Neutrophil (primary cell): Measurements from ENCODE around the gene KCNJ15.
"Not testable (repeated sequence)": the region's sequence is repeated elsewhere in the genome, so short reads cannot be mapped to it uniquely, and the experiment has no call there.

Experiments
- H3K27ac ChIP-seq: fragments of 200-600 bp; sonication (generic); 2 replicates; pipeline ENCODE4 v1.5.1; 2016; ENCODE audit warnings: mild to moderate bottlenecking, moderate library complexity
- H3K27me3 ChIP-seq: fragments of 200-600 bp; sonication (generic); 2 replicates; pipeline ENCODE4 v1.6.0; 2016; ENCODE audit warnings: mild to moderate bottlenecking
- H3K36me3 ChIP-seq: fragments of 200-600 bp; sonication (generic); 2 replicates; pipeline ENCODE4 v1.5.1; 2017
- H3K4me1 ChIP-seq, 2 experiments: fragments of 200-600 bp in 1 of 2; sonication (generic) in 1 of 2; 1 replicate in 1 of 2; 2 replicates in 1 of 2; pipeline versions ENCODE4 v1.5.1 to v1.6.1; 2013 to 2016; ENCODE audit warnings: low read depth in 1 of 2, low read length in 1 of 2, mild to moderate bottlenecking in 1 of 2, moderate library complexity in 1 of 2; ENCODE audit not compliant: control insufficient read depth in 1 of 2, insufficient read depth in 1 of 2
- H3K4me3 ChIP-seq, 2 experiments: fragments of 200-600 bp in 1 of 2; sonication (generic) in 1 of 2; 1 replicate in 1 of 2; 2 replicates in 1 of 2; pipeline ENCODE4 v1.5.1; 2013 to 2016; ENCODE audit warnings: low read depth in 1 of 2, low read length in 1 of 2, mild to moderate bottlenecking in 1 of 2, moderate library complexity in 1 of 2
- H3K9me3 ChIP-seq: fragments of 200-600 bp; sonication (generic); 2 replicates; pipeline ENCODE4 v1.5.1; 2016
- CTCF ChIP-seq: fragments of 200-600 bp; sonication (generic); IDR thresholded peaks from 2 replicates; pipeline ENCODE4 v1.5.1; 2016; ENCODE audit warnings: antibody characterized with exemption

KCNJ15 gene

DNA sequence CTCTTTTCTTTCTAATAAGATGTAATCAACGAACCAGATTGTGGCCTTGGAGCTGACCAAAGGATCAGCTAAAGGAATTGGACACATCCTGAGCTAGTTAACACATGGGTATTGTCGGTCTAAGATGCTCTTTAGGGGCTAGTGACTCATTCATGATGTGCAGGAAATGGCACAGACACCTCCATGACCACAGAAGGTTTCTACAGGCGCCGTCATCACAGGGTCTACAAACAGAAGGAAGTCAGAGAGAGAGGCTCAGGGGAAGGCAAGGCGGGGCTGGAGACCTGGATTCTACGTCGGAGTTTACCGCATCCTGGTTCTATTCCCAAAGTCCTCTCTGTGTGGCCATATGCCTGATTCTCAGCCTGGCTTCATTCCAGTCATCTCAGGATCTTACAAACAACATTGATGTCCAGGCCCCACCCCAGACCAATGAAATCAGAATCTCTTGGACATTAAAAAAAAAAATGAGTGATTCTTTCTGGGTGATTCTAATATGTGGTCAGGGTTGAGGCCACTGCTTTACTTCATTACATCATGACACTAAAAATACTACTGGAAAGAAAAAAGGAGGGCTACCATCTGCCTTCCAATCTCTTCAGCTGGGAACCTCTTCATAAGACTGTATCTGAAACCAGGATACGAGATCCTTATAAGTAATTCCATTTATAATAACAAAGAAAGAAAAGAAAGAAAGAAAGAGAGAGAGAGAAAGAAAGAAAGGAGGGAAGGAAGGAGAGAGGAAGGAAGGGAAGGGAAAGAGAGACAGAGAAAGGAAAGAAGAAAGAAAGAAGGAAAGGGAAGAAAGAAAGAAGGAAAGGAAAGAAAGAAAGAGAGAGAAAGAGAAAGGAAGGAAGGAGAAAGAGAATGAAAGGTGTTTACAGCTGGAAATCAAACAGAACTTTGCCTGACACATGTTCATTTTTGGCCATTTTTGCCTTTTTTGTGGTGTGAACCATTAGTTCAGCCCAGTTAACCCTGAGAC is 11.6 kb upstream of the KCNJ15 start:
- Histone ChIP-seq H3K4me3 (peak overlapping the region; percentile 9 to 28), H3K36me3 (peaks cover 73% of the 10 kb centered on the region), H3K27ac (peak overlapping the region; percentile 88), H3K9me3 (no peaks in the 10 kb centered on the region), H3K27me3 (no peaks in the 10 kb centered on the region), H3K4me1 (peaks cover 55 to 81% of the 10 kb centered on the region in 2 experiments)
- TF ChIP-seq CTCF = no peak

GRCh38 chr21:38246511-38246910 is 10.3 kb upstream of the KCNJ15 start:
- Histone ChIP-seq H3K36me3 (peaks cover 80% of the 10 kb centered on the region), H3K4me1 (peaks cover 63 to 87% of the 10 kb centered on the region in 2 experiments), H3K27ac (peak overlapping the region; percentile 88), H3K9me3 (no peaks in the 10 kb centered on the region), H3K4me3 (no peak overlapping the region), H3K27me3 (no peaks in the 10 kb centered on the region)
- TF ChIP-seq CTCF = no peak

DNA sequence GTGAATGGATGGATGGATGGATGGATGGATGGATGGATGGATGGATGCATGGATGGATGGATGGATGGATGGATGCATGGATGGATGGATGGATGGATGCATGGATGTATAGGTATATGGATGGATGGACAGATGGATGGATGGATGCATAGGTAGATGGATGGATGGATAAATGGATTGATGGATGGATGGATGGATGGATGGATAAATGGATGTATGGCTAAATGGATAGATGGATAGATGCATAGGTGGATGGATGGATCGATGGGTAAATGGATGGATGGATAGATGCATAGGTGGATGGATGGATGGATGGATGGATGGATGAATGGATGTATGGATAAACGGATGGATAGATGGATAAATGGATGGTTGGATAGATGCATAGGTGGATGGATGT is 9.7 kb upstream of the KCNJ15 start:
- H3K4me1 ChIP-seq = peaks cover 65 to 89% of the 10 kb centered on the region in 2 experiments
- H3K27ac ChIP-seq = peak overlapping the region; percentile 88
- not testable (repeated sequence) for H3K27me3 ChIP-seq, H3K4me3 ChIP-seq, H3K9me3 ChIP-seq
- peaks cover 82% of the 10 kb centered on the region for H3K36me3 ChIP-seq

GRCh38 chr21:38247738-38248510 is 8.9 kb upstream of the KCNJ15 start:
- peaks cover 63 to 89% of the 10 kb centered on the region in 2 experiments for H3K4me1 ChIP-seq
- no peak overlapping the region for H3K4me3 ChIP-seq
- no peak for TF ChIP-seq CTCF
- no peaks in the 10 kb centered on the region for H3K9me3 ChIP-seq
- H3K27ac ChIP-seq = peak overlapping the region; percentile 64
- no peaks in the 10 kb centered on the region for H3K27me3 ChIP-seq
- H3K36me3 ChIP-seq = peaks cover 82% of the 10 kb centered on the region

DNA sequence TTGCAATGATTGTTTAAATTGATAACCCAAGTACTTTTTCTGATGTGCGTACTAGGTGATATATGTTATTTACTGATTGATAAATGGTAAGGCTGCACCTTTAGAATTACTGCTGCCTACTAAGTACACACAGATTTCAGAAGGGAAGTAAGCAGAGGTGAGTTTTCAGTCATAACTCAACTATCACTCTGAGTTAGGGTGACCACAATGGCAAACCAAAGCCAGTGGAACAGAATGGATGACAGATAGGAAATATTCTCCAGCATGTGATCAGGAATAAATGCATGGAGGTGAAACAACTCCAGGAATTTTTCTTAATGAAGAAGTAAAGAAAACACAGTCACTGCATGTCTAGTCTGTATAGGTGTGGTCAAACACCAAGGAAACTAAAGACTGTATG is 7.5 kb upstream of the KCNJ15 start:
- H3K27me3 ChIP-seq = no peaks in the 10 kb centered on the region
- peaks cover 58 to 90% of the 10 kb centered on the region in 2 experiments for H3K4me1 ChIP-seq
- no peak for TF ChIP-seq CTCF
- no peak overlapping the region for H3K4me3 ChIP-seq
- peak overlapping the region; percentile 64 for H3K27ac ChIP-seq
- H3K36me3 ChIP-seq = peaks cover 86% of the 10 kb centered on the region
- no peaks in the 10 kb centered on the region for H3K9me3 ChIP-seq
